ENCODE measurements around the gene SFTA2.

SFTA2 gene

DNA sequence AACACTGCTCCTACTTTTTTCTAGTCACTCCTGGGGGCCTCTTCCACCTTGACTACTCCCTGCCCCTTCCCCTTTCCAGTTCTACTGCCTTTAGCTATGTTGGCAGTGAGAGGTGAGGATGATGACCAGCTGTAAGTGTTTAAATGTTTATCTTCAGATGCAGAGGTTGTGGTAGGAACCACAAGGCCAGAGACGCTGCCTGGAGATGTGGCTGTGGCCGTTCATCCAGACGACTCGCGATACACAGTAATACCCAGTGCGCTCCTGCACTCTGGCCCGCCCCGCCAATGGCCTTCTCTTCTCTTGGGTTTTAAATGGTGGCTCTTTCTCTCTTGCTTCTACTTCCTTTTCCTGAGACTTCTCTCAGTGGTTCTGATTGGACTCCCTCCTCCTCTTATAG, 13.3 kb downstream of the SFTA2 start (continued):
- TF ChIP-seq ZXDB (tag by site-specific recombination; IDR thresholded peaks at IDR 0.05) (no peak), ZEB2 (tag by site-specific recombination; IDR thresholded peaks at IDR 0.05) (no peak), ZNF701 (tag by site-specific recombination; IDR thresholded peaks at IDR 0.05) (no peak)

DNA sequence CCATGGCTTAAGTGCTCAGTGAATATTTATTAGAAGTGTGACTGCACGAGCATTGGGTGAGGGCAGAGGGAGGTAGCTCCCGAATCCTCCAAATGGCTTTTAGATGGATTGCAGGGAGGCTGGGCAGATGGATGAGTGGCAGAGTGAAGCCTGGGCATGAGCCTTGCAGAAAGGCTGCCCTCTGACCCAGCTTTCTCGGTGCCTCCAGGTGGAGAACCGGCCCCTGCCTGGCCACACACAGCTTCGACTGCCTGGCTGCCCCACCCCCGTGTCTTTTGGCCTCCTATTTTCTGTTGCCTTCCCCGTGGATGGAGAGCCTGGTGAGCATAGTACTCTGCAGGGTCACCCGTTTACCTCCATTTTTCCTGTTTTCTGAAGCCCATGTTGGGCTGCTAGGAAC, 14.5 kb downstream of the SFTA2 start:
- Histone ChIP-seq H3K9me3 (ENCODE audit: control insufficient read depth, insufficient read depth, low read depth, low read length) (no peaks in the 10 kb centered on the region), H3K27ac (ENCODE audit: extremely low read depth, low read depth, low read length) (no peak overlapping the region), H3K4me1 (ENCODE audit: control insufficient read depth, insufficient read depth, low read length) (peaks cover 6% of the 10 kb centered on the region), H3K4me3 (ENCODE audit: low read depth, low read length) (no peak overlapping the region), H3K36me3 (ENCODE audit: control insufficient read depth in 2 of 2, insufficient read depth in 1 of 2, low read length in 2 of 2) (peaks cover 35 to 83% of the 10 kb centered on the region in 2 experiments)
- TF ChIP-seq, protein P1, sequence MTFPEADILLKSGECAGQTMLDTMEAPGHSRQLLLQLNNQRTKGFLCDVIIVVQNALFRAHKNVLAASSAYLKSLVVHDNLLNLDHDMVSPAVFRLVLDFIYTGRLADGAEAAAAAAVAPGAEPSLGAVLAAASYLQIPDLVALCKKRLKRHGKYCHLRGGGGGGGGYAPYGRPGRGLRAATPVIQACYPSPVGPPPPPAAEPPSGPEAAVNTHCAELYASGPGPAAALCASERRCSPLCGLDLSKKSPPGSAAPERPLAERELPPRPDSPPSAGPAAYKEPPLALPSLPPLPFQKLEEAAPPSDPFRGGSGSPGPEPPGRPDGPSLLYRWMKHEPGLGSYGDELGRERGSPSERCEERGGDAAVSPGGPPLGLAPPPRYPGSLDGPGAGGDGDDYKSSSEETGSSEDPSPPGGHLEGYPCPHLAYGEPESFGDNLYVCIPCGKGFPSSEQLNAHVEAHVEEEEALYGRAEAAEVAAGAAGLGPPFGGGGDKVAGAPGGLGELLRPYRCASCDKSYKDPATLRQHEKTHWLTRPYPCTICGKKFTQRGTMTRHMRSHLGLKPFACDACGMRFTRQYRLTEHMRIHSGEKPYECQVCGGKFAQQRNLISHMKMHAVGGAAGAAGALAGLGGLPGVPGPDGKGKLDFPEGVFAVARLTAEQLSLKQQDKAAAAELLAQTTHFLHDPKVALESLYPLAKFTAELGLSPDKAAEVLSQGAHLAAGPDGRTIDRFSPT (tag by site-specific recombination; IDR thresholded peaks at IDR 0.05): no peak
- TF ChIP-seq ZNF155 (tag by site-specific recombination; IDR thresholded peaks at IDR 0.05): no peak
- no peak for TF ChIP-seq ZSCAN30 (tag by site-specific recombination; IDR thresholded peaks at IDR 0.05)
- no peak for TF ChIP-seq HOXD13 (CRISPR knock-in tag; IDR thresholded peaks at IDR 0.05; ENCODE audit: borderline replicate concordance)
- TF ChIP-seq ZNF670 (tag by site-specific recombination; IDR thresholded peaks at IDR 0.05; ENCODE audit: low read depth): no peak
- TF ChIP-seq ZNF394 (tag by site-specific recombination; IDR thresholded peaks at IDR 0.05; ENCODE audit: borderline replicate concordance): no peak
- no peak for TF ChIP-seq ZFP3 (tag by site-specific recombination; IDR thresholded peaks at IDR 0.05; ENCODE audit: low read depth)
- no peak for TF ChIP-seq ZNF24 (tag by site-specific recombination; IDR thresholded peaks at IDR 0.05)
- TF ChIP-seq PRDM10 (tag by site-specific recombination; IDR thresholded peaks at IDR 0.05): no peak
- no peak for TF ChIP-seq FEZF1 (tag by site-specific recombination; IDR thresholded peaks at IDR 0.05)
- no peak for TF ChIP-seq ZFP41 (tag by site-specific recombination; IDR thresholded peaks at IDR 0.05; ENCODE audit: borderline replicate concordance)
- TF ChIP-seq, protein P2, sequence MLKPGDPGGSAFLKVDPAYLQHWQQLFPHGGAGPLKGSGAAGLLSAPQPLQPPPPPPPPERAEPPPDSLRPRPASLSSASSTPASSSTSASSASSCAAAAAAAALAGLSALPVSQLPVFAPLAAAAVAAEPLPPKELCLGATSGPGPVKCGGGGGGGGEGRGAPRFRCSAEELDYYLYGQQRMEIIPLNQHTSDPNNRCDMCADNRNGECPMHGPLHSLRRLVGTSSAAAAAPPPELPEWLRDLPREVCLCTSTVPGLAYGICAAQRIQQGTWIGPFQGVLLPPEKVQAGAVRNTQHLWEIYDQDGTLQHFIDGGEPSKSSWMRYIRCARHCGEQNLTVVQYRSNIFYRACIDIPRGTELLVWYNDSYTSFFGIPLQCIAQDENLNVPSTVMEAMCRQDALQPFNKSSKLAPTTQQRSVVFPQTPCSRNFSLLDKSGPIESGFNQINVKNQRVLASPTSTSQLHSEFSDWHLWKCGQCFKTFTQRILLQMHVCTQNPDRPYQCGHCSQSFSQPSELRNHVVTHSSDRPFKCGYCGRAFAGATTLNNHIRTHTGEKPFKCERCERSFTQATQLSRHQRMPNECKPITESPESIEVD (tag by site-specific recombination; IDR thresholded peaks at IDR 0.05): no peak
- ChIA-PET CTCF (interaction anchor here (0.7 to 9.9 kb wide), 8 partner anchors 24 to 229 kb away, joined by 3 to 206 read pairs (median 50); no protein-coding TSS in a partner anchor), POLR2A (no interaction called here)

DNA sequence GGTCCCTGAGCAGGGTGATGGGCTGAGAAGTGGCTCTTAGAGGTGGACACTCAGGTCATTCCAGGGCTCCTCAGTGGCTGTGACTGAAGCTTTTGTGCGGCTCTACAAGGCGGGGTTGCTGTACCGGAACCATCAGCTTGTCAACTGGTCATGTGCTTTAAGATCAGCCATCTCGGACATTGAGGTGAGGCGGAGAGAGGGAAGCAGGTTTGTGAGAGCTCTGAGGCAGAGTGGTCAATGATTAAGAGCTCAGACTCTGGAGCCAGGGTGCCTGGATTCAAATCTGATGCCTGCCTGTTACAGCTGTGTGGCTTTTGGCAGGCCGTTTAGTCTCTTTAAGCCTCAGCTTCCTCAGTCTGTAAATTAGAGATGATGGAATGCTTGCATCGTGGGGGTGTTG, 14.9 kb downstream of the SFTA2 start:
- peaks cover 6% of the 10 kb centered on the region for H3K4me1 ChIP-seq (ENCODE audit: control insufficient read depth, insufficient read depth, low read length)
- ChIA-PET POLR2A (no interaction called here), CTCF (interaction anchor here (0.6 to 9.9 kb wide), 9 partner anchors 9 to 229 kb away, joined by 3 to 206 read pairs (median 15); no protein-coding TSS in a partner anchor)
- no peak overlapping the region for H3K4me3 ChIP-seq (ENCODE audit: low read depth, low read length)
- H3K36me3 ChIP-seq (ENCODE audit: control insufficient read depth in 2 of 2, insufficient read depth in 1 of 2, low read length in 2 of 2): peaks cover 35 to 83% of the 10 kb centered on the region in 2 experiments
- no peak overlapping the region for H3K27ac ChIP-seq (ENCODE audit: extremely low read depth, low read depth, low read length)
- H3K9me3 ChIP-seq (ENCODE audit: control insufficient read depth, insufficient read depth, low read depth, low read length): no peaks in the 10 kb centered on the region
- TF ChIP-seq ZNF626 (tag by site-specific recombination; IDR thresholded peaks at IDR 0.05): no peak
- TF ChIP-seq BCL11B (tag by site-specific recombination; IDR thresholded peaks at IDR 0.05; ENCODE audit: low read depth): no peak
- no peak for TF ChIP-seq KLF8 (tag by site-specific recombination; IDR thresholded peaks at IDR 0.05)
- no peak for TF ChIP-seq OVOL3 (tag by site-specific recombination; IDR thresholded peaks at IDR 0.05)
- TF ChIP-seq ZNF239 (tag by site-specific recombination; IDR thresholded peaks at IDR 0.05): no peak
- TF ChIP-seq ZSCAN4 (tag by site-specific recombination; IDR thresholded peaks at IDR 0.05): no peak
- TF ChIP-seq SP3 (tag by site-specific recombination; IDR thresholded peaks at IDR 0.05): no peak
- no peak for TF ChIP-seq ZNF48 (tag by site-specific recombination; IDR thresholded peaks at IDR 0.05)
- TF ChIP-seq ZNF555 (tag by site-specific recombination; conservative IDR thresholded peaks at IDR 0.05): no peak
- TF ChIP-seq ZEB2 (tag by site-specific recombination; IDR thresholded peaks at IDR 0.05): no peak

Data from HEK293 (cell line).